Measurements from ENCODE around the gene TAS2R40. TPM values are rescaled to one million over a fixed set of nuclear protein-coding genes. Genes with fewer than 3 reads are reported as not detected.
"Not testable (repeated sequence)": the region's sequence is repeated elsewhere in the genome, so short reads cannot be mapped to it uniquely, and the experiment has no call there.

The TAS2R40 gene
- total RNA-seq, 1 donor from 2014 or later: not detected

DNA sequence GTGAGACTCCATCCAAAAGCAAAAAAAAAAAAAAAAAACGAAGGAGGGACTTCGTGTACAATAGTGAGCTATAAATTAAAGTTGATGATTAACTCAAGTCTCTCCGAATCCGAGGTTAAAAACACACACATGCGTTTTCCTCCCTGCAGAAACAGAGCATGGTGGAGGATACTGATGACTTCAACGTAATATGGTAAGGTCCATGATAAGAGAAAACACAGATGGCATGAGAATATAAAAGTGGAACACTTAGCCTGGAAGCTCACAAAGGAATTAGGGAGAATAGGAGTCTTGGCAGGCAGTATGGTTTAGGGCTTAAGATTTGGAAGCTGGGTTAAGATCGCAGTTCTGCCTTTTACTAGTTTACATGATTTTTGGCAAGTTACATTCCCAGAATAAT lies 21.3 kb downstream of the TAS2R40 start:
- intact Hi-C loops (cut with DNase I): loop anchor here (10.0 kb wide), 2 partner anchors 62 to 172 kb away; no protein-coding TSS in a partner anchor
- no peak for ATAC-seq

GRCh38 chr7:143243614-143244013 lies 21.8 kb downstream of the TAS2R40 start:
- ATAC-seq (no peak), DNase-seq (ENCODE audit: low spot score) (no peak)
- intact Hi-C loops (cut with DNase I): loop anchor here (10.0 kb wide), 2 partner anchors 61 to 171 kb away; no protein-coding TSS in a partner anchor

More for the DNA sequence above, 21.3 kb downstream of the TAS2R40 start:
- no peak for DNase-seq (ENCODE audit: low spot score)

- intact Hi-C loops (cut with DNase I): loop anchor here (10.0 kb wide), 2 partner anchors 60 to 170 kb away; no protein-coding TSS in a partner anchor
- no peak for DNase-seq (ENCODE audit: low spot score)
- ATAC-seq: no peak
These were observed 22.5 kb downstream of the TAS2R40 start for GRCh38 chr7:143244321-143244720.

DNA sequence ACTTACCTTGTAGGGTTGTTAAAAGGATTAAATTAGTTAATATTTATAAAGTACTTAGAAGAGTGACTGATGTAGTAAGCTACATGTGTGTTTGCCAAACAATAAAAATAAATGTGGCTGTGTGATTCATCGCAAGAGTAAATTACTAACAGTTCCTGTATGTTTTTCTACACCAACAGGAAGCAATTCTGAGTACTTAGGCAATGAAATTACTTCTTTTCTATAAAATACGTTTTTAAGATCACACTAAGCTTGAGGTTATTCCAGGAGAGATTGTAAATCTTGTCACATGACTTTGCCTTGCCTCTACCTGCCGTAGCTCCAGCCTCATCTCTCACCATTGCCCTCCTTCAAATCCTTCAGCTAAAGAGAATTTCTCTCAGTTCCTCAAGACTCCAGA lies 23.3 kb downstream of the TAS2R40 start:
- DNase-seq (ENCODE audit: low spot score) (no peak), ATAC-seq (no peak)
- intact Hi-C loops (cut with DNase I): loop anchor here (10.0 kb wide), 2 partner anchors 60 to 170 kb away; no protein-coding TSS in a partner anchor

DNA sequence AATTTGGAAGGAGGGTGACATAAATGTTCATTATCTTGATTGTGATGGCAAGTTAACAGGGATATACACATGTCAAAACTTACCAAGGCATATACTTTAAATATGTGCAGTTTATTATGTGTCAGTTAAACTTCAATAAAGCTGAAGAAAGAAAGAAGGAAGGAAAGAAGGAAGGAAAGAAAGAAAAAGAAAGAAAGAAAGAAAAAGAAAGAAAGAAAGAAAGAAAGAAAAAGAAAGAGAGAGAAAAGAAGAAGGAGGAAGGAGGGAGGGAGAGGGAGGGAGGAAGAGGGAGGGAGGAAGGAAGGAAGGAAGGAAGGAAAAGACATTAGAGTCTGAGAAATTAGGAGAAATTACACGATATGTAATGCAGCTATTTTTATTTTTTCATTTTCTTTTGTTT lies 25.5 kb downstream of the TAS2R40 start:
- no peak for ATAC-seq
- intact Hi-C loops (cut with DNase I): loop anchor here (10.0 kb wide), 2 partner anchors 57 to 167 kb away; no protein-coding TSS in a partner anchor
- DNase-seq (ENCODE audit: low spot score): no peak

DNA sequence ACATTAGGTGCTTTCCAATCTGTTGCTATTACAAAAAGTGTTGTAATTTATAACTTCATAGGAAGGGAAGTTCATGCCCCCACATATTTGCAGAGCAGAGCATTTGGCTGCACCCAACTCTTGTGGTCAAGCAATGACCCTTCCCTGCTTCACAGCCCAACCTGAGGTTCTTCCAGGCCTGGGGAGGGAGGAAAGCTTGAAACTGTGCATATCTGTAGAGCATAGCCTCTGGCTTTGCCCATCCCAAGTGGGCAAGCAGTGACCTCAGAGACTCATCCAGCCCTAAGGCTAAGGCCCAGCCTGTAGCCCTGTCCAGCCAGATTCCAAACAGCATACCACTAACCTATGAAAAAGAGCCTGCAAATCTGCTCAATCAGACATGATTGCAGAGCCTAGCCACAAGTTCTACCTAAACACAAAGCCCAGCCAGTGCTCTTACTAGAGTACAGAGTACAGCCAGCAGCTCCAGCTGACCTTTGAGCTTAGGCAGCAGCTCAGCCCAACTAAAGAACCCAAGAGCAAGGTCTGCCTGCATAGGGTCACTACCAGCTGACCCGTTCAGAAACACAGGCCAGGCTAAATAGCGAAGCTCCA lies 27.0 kb downstream of the TAS2R40 start:
- DNase-seq (ENCODE audit: low spot score): no peak
- intact Hi-C loops (cut with DNase I): loop anchor here (10.0 kb wide), 2 partner anchors 56 to 166 kb away; no protein-coding TSS in a partner anchor
- peak; percentile 86 for ATAC-seq

DNA sequence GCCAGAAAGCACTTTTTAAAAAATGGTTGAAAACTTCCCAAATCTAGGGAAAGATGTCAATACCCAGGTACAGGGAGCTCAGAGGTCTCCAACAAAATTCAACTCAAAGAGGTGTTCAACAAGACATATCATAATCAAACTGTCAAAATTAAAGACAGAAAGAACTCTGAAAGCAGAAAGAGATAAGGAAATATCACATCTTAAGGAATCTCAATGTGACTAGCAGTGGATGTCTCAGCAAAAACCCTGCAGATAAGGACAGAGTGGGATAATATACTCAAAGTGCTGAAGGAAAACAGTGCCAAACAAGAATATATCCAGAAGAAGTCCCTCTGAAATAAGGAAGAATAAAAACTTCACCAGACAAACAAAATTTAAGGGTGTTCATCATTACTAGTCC lies 28.4 kb downstream of the TAS2R40 start:
- DNase-seq (ENCODE audit: low spot score) (no peak), ATAC-seq (no peak)
- intact Hi-C loops (cut with DNase I): no loop called here

DNA sequence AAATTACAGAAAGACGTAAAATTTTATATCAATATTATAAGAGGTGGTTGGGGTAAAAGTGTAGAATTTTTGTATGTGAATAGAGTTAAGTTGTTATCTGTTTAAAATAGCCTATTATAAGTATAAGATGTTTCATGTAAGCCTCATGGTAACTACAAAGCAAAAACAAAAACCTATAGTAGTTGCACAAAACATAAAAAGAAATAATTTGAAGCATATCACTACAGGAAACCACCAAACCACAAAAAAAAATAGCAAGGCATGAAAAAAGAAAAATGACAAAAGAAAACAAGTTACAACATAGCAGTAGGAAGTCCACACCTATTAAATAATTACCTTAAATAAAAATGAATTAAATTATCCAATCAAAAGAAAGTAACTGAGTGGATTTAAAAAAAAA lies 29.0 kb downstream of the TAS2R40 start:
- no peak for ATAC-seq

DNA sequence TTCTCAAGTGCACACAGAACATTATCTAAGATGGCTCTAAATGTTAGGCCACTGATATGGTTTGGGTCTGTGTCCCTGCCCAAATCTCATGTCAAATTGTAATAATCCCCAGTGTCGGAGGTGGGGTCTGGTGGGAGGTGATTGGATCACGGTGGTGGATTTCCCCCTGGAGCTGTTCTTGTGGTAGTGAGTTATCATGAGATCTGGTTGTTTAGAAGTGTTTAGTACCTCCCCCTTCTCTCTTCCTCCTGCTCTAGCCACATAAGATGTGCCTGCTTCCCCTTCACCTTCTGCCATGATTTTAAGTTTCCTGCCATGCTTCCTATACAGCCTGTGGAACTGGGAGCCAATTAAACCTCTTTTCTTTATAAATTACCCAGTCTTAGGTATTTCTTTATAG lies 30.2 kb downstream of the TAS2R40 start:
- ATAC-seq (no peak), DNase-seq (ENCODE audit: low spot score) (no peak)
- intact Hi-C loops (cut with DNase I): no loop called here

More for the DNA sequence above, 29.0 kb downstream of the TAS2R40 start:
- DNase-seq (ENCODE audit: low spot score): no peak
- intact Hi-C loops (cut with DNase I): no loop called here

- intact Hi-C loops (cut with DNase I): no loop called here
- DNase-seq (ENCODE audit: low spot score): no peak
- no peak for ATAC-seq
These were observed 33.7 kb downstream of the TAS2R40 start for GRCh38 chr7:143255564-143255963.

DNA sequence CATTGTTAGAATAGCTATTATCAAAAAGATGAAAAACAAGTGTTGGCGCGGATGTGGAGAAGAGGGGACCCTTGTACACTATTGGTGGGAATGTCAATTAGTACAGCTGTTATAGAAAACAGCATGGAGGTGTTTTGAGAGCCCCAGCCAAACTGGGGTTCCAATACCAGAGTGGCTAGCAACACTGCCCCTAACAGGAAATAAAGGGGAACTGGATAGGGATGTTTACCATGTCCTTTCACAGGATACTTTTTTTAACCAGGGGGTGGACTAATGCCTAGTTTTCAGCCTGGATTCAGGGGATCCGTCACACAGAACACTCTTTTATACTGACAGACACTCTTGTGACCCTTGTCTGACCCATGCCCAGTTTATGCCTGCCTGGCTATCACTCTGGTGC lies 34.5 kb downstream of the TAS2R40 start:
- intact Hi-C loops (cut with DNase I): no loop called here
- no peak for ATAC-seq
- DNase-seq (ENCODE audit: low spot score): no peak

DNA sequence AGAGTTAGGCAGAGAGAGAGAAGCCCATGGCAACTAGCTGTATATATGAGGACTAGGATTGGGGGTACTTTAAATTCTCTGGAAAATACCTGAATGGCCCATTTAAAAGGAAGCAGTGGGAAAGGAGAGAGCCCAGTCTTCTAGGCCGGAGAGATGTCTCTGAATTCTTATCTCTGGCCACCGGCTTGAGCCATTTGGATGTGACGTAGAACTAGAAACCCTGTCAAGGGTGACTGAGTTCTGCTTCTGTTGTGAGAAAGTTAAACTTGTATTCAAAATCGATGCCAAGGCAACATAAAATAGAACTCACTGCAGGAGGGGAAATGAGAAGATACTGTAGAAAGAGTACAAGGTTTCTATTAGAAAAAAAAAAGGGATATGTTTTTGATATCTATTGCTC lies 35.1 kb downstream of the TAS2R40 start:
- ATAC-seq: no peak

GRCh38 chr7:143257501-143257900 lies 35.7 kb downstream of the TAS2R40 start:
- ATAC-seq (no peak), DNase-seq (ENCODE audit: low spot score) (no peak)
- intact Hi-C loops (cut with DNase I): no loop called here

More for the DNA sequence above, 35.1 kb downstream of the TAS2R40 start:
- intact Hi-C loops (cut with DNase I): no loop called here
- no peak for DNase-seq (ENCODE audit: low spot score)

DNA sequence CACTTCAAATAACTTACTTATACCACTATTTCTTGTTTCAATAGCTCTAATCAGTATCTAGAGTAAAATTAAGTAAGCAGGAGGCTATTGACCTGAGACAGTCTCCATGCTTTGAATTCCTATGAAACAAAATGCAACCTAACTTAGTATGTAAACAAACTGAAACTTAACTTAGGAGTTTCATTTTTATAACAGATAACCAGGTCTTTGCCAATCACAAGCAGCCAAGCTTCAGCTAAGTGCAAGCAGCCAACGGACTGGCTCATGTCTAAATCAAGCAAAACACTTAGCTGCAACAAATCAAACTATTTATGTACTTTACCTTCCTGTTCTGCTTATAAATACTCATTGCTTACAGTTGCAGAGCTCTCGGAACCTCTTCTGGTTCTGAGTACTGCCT lies 37.0 kb downstream of the TAS2R40 start:
- intact Hi-C loops (cut with DNase I): no loop called here
- ATAC-seq: no peak
- DNase-seq (ENCODE audit: low spot score): no peak

DNA sequence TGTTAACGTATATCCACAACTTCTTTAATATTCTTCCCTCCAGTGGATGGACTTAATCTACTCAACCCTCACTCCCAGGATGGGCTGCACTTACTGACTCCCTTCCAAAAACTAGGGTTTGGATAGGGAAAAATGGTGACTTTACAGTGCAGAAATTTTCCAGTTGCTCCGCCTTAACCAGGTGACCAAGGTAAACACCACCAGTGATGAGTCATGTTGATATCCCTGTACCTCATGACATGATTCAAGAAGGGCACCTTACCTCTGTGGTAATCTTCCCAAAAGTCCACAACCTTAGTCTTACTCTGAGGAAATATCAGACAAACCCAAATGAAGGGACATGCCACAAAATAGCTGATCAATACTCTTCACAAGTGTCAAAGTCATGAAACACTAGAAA lies 37.9 kb downstream of the TAS2R40 start:
- intact Hi-C loops (cut with DNase I): no loop called here
- DNase-seq (ENCODE audit: low spot score): no peak
- no peak for ATAC-seq

DNA sequence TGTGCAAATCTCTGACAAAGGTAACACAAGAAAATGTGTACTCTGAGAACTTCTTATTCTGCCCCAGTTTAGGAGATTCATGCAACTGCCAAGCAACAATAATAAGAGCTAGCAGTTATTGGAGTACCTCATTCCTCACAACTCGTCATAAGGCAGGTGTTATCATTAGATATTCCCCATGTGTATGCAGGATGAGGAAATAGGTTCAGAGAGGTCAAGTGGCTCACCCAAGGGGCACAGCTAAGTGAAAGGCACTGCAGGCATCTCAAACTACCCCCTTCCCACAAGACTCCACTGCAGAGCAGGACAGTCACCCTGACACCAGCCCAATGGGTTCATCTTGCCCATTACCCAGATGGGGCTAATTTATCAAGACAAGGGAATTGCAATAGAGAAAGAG lies 40.1 kb downstream of the TAS2R40 start:
- intact Hi-C loops (cut with DNase I): no loop called here

GRCh38 chr7:143263266-143264195 lies 41.7 kb downstream of the TAS2R40 start, which contains the start of gene GSTK1:
Gene GSTK1 (plus strand): TSS chr7:143263441. CDS start chr7:143263514, 73 bp downstream.
- peak; percentile 90 for DNase-seq (ENCODE audit: low spot score)
- intact Hi-C loops (cut with DNase I): no loop called here
- peak; percentile 97 for ATAC-seq

More for the DNA sequence above, 40.1 kb downstream of the TAS2R40 start:
- no peak for ATAC-seq
- no peak for DNase-seq (ENCODE audit: low spot score)

GRCh38 chr7:143264196-143264568 lies 42.3 kb downstream of the TAS2R40 start:
- ATAC-seq; intact Hi-C loops (cut with DNase I): not testable (repeated sequence)

DNA sequence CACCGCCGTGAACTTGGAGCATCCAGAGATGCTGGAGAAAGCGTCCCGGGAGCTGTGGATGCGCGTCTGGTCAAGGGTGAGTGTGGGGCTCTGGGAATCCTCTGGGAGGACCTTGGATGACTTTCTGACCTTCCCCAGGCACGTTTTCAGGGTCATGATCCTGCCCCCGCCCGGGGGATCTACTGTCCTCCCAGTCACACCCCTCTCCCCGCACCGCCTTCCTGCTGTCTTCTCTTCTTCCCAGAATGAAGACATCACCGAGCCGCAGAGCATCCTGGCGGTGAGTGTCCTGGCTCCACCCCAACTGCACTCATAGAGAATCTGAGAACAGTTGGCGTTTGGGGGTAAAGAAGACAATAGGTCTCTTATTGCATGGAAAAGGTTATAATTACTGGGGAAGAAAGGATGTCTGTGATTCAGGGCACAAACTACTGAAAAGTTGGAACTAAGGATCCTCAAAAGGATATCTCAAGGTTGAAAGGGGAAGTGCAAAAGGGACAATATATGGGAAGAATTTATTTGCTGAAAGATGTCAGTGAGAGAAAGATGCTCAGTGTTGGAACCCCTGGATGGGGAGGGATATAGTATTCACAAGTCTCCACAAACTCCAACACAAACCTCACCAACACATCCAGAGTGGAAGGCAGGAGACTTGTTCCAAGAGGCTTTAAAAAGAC lies 43.3 kb downstream of the TAS2R40 start:
- ATAC-seq (no peak), DNase-seq (ENCODE audit: low spot score) (no peak)
- intact Hi-C loops (cut with DNase I): no loop called here

More at GRCh38 chr7:143264196-143264568, 42.3 kb downstream of the TAS2R40 start:
- not testable (repeated sequence) for DNase-seq (ENCODE audit: low spot score)
